ENCODE data around the gene DCST2.

Gene DCST2

GRCh38 chr1:154971341-154971998 lies 62.1 kb downstream of the DCST2 start:
- TF ChIP-seq CTCF (IDR thresholded peaks at IDR 0.05) = no peak

- no peak for TF ChIP-seq CTCF (IDR thresholded peaks at IDR 0.05)
Measured at GRCh38 chr1:154970631-154971340, 62.8 kb downstream of the DCST2 start, which contains the start of gene SHC1. TSS of gene SHC1 (minus strand) at chr1:154970747. CDS start at chr1:154970526, 221 bp downstream.

GRCh38 chr1:154969860-154970452 lies 63.6 kb downstream of the DCST2 start:
- TF ChIP-seq CTCF (IDR thresholded peaks at IDR 0.05) = no peak

GRCh38 chr1:154969246-154969645 lies 64.3 kb downstream of the DCST2 start:
- TF ChIP-seq CTCF (IDR thresholded peaks at IDR 0.05) = no peak

- no peak for TF ChIP-seq CTCF (IDR thresholded peaks at IDR 0.05)
Measured at GRCh38 chr1:154968731-154969130, 64.8 kb downstream of the DCST2 start.

Data from LNCAP (cell line).